ENCODE data around the gene STARD3NL.
"Not testable (repeated sequence)": the region's sequence is repeated elsewhere in the genome, so short reads cannot be mapped to it uniquely, and the experiment has no call there.

The STARD3NL gene

DNA sequence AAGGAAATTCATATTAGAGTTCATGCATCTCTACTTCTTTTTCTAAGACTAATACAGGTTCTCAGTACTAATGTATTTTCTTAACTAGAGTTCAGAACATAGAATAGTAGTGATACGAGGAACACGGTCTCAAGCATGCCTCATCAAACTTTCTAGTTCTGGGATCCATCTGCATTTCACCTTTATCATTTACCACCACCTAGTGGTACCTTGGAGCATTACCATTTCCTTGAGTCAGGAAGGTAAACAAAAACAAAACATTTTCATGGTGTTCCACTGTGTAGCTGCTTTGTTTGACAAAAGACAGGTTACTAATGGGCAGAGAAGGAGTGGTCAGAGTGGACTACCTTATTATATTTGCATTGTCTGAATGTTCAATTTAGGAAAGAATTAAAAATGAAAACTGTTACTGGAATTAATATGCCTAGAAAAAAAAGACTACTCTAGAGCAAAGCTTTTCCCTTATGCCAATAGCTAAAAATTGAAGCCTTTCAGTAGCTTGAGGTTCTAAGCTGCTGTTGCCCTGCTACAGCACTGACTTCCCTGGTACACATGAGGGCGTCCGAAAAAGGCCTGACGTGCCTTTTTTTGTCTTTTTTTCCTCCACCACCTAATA lies 44.5 kb downstream of the STARD3NL start:
- no peak for DNase-seq (ENCODE audit: low read depth, low spot score)

DNA sequence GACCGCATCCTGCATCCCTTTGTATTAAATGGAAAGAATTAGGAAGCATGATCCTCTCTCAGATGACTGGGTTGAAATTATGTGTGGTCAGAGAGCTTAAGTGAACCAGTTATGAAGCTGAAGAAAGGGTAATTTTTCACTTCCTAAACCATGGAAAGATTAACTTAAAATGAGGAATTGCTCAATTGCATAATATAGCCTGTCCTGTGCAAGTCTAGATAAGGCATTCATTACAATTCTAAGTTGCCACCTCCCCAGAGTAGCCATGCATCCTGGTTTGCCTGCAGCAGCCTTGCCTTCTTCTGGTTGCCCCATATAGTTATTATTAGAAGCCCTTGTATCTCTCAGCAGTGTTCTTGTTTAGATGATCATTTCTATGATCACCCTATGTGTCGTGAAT lies 45.3 kb downstream of the STARD3NL start:
- no peak for DNase-seq (ENCODE audit: low read depth, low spot score)

DNA sequence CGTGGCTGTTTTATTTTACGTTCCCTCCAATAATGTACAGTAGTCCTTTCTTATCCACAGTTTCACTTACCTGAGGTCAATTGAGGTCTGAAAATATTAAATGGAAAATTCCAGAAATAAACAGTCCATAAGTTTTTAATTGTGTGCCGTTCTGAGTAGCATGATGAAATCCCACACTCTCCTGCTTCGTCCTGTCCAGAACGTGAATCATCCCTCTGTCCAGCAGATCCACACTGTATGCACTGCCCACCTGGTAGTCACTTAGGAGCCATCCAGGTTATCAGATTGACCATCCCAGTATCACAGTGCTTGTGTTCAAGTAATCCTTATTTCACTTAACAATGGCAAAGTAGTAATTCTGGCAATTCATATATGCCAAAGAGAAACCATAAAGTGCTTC lies 46.3 kb downstream of the STARD3NL start:
- no peak for DNase-seq (ENCODE audit: low read depth, low spot score)

DNA sequence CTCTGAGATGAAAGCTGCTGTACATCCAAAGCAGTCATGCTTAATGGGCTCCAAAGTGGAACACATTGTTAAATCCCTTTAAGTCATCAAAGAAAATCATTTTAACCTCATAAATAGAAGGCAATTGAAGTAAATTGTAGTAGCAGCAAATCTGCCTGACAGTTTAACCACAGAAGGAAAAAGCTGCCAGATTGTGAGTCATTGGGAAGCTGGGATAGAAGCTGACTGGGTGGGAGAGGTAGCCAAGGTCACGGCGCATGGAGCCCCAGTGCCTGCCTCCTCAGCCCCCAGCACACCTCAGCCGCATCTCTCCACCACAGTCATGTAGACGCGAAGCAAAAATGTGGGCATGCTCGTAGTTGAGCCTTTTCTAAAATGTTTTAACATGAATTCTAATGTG lies 51.3 kb downstream of the STARD3NL start:
- DNase-seq (ENCODE audit: low read depth, low spot score) = no peak

DNA sequence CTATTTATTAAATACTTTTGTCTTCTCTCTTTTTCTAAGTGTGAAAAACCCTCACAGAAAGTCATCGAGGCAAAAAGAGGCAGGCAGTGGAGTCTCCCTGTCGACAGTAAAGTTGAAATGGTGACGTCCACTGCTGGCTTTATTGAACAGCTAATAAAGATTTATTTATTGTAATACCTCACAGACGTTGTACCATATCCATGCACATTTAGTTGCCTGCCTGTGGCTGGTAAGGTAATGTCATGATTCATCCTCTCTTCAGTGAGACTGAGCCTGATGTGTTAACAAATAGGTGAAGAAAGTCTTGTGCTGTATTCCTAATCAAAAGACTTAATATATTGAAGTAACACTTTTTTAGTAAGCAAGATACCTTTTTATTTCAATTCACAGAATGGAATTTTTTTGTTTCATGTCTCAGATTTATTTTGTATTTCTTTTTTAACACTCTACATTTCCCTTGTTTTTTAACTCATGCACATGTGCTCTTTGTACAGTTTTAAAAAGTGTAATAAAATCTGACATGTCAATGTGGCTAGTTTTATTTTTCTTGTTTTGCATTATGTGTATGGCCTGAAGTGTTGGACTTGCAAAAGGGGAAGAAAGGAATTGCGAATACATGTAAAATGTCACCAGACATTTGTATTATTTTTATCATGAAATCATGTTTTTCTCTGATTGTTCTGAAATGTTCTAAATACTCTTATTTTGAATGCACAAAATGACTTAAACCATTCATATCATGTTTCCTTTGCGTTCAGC lies 52.0 kb downstream of the STARD3NL start:
- no peak for DNase-seq (ENCODE audit: low read depth, low spot score)

DNA sequence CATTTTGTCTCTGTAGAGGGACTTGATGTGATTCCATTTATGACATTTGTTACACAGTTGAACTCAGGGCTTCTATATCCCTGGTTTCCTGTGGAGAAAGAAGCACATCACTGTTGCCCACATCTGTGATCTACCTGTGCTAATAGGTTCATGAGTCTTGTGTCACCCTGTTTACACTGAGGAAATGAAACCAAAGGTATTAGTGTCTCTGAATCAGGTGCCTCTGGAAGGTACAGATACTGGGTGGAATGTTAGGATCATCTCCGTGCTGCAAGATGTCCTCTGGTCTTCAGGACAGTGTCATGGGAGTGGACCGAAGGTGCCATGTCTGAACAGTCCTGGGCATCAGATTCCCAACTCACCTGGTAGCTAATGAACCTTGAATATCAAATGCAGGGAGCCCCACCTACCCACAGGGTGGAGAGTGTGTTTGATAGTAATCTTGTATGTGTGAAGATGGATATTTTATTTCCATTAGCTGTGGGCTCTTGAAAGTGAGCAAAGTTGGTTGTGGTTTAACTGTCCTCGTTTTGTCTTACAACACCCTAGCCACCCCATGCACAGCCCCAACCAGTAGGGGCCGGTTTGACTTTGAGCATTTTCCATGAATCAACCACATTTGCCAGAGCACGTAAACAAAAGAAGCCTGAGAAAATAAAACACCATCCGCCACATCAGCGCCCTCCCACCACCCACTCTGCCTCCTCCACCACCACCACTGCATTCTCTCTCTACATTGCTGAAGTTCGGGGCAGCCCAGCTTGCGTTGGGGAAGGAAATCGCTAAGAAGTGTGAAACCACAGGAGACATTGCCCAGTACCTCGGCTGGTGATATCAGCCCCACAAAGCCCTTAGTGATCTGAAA lies 54.7 kb downstream of the STARD3NL start:
- DNase-seq (ENCODE audit: low read depth, low spot score) = peak; percentile 10

DNA sequence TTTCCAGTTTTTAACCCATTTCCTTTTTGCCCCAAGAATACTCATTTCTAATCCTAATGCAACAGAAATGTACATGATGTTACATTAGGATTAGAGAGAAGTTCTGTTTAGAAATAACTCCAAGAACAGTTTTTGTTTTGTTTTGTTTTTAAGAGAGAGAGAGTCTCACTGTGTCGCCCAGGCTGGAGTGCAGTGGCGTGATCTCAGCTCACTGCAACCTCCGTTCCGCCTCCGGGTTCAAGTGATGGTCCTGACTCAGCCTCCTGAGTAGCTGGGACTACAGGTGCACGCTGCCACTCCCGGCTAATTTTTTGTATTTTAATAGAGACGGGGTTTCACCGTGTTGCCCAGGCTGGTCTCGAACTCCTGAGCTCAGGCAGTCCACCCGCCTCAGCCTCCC lies 56.7 kb downstream of the STARD3NL start:
- DNase-seq (ENCODE audit: low read depth, low spot score) = not testable (repeated sequence)

DNA sequence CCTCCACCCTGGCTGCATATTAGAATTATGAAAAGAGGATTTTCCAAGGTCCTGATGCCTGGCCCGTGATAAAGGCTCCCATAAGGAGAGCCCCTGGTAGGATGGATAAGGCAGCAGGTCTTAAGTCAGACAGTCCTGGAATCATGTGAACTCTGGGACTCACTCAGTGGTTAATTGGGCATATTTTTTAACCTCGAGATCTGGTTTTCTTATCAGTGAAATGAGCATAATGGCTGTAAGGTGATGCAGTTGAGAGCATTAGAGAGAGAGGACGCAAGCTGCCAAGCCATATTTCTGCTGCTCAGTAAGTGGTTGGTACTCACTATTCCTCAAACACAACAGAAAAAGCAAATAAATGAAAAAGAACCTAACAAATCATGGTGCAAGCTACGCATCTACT lies 57.6 kb downstream of the STARD3NL start:
- DNase-seq (ENCODE audit: low read depth, low spot score) = no peak

DNA sequence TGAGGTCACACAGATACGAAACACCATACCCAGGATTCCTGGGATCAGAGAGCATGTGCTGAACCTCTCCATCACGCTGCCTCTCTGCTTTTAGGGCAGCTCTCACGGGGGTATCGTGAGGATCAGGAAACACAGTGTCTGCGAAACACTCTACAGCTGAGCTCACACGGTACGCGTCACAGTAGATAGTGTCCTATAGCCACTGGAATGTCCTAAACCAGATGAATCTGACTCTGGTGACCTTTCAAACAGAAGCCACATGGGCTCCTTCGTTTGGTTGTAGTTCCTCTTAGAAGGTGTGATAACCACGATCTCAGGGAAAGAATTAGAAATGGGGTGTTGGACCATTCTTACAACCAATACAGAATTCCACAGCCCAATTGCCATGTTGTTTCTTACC lies 61.1 kb downstream of the STARD3NL start:
- DNase-seq (ENCODE audit: low read depth, low spot score) = not testable (repeated sequence)

DNA sequence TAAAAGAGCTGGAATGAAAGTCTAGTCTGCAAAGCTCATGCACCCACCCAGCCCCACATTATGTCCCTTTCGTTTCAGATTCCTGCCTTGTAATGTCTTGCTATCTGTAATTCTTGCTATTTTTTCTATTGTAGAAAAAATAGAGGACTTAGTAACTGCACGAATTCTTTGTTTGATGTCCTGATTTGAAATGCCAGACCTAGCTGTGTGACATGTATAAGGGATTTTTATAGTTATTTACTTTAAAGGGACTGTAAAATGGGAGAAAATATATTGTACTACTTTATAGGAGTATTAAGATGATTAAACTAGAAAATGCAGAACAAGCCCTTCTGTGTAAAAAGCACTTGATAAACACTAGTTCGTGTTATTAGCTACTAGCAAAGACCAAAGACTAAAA lies 63.0 kb downstream of the STARD3NL start:
- no peak for DNase-seq (ENCODE audit: low read depth, low spot score)

DNA sequence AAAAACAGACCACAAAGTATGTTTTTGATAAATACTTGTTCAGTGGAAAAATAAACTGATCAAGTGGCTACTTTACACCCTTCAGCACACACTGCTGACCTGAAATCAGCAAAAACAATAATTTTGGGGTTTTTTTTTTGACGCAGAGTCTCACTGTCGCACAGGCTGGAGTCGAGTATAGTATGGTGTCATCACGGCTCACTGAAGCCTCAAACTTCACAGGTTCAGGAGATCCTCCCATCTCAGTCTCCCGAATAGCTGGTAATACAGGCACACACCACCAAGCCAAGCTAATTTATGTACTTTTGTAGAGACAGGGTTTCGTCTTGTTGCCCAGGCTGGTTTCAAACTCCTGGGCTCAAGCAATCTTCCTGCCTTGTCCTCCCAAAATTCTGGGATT lies 64.8 kb downstream of the STARD3NL start:
- no peak for DNase-seq (ENCODE audit: low read depth, low spot score)

DNA sequence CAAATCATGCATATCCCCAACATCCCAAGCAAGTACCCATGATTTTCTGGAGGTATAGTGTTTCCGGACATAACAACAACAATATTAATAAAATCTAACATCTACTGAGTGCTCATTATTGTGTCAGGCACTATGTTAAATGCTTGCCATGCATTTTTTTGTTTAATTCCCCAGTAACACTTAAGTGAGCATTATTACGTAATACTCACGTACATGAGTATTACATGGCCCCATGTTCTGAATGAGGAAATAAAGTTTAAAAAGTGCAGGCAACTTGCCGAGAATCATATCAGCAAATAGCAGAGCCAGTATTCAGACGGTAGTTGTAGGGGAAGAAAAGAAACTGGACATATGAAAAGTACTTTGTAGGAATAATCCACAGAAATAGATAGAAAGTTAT lies 65.3 kb downstream of the STARD3NL start:
- DNase-seq (ENCODE audit: low read depth, low spot score) = not testable (repeated sequence)

DNA sequence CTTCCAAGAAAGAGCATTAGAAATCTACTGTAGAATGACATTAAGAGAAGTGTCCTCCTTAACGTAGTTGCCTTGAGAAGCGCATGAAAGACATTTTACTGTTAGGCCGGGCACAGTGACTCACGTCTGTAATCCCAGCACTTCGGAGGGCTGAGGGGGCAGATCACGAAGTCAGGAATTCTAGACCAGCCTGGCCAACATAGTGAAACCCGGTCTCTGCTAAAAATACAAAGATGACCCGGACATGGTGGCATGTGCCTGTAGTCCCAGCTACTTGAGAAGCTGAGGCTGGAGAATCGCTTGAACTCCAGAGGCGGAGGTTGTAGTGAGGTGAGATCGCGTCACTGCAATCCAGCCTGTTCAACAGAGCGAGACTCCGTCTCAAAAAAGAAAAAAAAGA lies 66.5 kb downstream of the STARD3NL start:
- peak; percentile 4 for DNase-seq (ENCODE audit: low read depth, low spot score)

DNA sequence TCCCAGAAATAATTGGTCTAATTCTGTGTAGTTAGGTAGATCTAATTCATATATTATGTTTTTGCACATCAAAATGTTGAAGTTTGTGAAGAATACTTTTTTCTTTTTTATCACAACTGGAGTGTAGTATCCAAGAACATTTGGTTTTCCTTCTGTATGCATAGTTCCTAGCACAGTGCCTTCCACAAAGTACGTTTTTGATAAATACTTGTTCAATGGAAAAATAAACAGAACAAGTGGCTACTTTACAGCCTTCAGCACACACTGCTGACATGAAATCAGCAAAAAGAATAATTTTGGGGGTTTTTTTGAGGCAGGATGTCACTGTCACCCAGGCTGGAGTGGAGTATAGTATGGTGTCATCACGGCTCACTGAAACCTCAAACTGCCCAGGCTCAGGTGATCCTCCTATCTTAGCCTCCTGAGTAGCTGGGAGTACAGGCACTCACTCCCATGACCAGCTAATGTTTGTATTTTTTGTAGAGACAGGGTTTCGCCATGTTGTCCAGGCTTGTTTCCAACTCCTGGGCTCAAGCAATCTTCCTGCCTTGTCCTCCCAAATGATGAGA lies 67.4 kb downstream of the STARD3NL start:
- DNase-seq (ENCODE audit: low read depth, low spot score) = no peak

DNA sequence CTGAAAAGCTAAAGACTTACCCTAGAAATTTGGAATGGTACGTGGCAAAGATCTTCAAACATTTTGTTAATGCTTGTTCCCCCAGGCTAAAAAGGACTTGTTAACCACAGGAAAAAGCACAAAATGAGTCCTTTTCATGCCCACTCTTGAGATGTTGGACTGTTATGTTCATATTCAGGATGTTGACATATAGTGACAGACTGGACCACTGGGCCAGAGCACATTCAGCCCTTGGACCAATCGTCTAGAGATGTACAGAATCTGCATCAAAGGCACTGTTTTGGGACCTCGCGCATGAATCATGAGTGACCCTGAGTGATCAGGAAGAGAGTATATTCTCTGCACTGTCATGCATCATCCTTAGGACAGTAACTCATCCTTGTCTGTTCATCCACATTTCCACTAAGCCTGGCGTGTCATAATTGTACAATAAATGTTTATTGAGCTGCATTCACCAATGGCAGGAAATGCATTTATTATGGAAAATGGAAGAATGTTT lies 70.1 kb downstream of the STARD3NL start:
- DNase-seq (ENCODE audit: low read depth, low spot score) = no peak

DNA sequence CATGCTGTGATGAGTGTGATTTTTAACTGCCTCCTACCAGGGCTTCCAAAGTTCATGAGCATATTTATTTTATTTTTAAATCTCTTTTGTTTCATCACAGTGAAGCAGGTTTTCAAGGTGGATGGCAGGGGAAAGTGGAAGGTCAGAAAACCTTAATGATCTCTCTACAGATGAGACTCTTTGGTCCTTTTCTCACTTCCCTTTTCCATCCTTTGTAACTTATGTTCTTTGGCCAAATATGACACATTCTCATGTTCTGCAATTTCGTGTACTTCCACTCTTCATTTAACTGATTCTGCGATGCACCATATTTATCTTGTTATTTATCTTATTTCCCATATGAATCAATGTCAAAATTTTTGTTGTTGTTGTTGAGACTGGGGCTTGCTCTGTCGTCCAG lies 71.8 kb downstream of the STARD3NL start:
- DNase-seq (ENCODE audit: low read depth, low spot score) = not testable (repeated sequence)

DNA sequence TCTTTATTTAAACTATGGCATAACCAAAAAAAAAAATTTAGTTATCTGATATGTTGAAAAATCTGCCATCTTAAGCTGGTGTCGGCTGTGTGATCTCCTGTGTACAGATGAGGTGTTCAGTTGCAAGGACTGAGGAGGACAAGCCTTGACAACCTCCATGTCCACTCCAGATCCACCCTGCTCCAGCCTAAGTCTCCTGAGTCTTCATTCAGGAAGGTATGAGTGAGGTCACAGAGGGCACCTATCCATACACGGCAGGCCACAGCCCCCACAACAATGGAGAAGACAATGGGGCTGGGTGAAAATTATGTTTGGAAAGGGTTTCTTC lies 79.3 kb downstream of the STARD3NL start:
- DNase-seq (ENCODE audit: low read depth, low spot score) = no peak

DNA sequence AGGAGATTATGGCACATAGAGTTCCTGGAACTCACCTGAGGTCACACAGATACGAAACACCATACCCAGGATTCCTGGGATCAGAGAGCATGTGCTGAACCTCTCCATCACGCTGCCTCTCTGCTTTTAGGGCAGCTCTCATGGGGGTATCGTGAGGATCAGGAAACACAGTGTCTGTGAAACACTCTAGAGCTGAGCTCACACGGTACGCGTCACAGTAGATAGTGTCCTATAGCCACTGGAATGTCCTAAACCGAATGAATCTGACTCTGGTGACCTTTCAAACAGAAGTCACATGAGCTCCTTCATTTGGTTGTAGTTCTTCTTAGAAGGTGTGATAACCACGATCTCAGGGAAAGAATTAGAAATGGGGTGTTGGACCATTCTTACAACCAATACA lies 81.1 kb downstream of the STARD3NL start:
- DNase-seq (ENCODE audit: low read depth, low spot score) = not testable (repeated sequence)

DNA sequence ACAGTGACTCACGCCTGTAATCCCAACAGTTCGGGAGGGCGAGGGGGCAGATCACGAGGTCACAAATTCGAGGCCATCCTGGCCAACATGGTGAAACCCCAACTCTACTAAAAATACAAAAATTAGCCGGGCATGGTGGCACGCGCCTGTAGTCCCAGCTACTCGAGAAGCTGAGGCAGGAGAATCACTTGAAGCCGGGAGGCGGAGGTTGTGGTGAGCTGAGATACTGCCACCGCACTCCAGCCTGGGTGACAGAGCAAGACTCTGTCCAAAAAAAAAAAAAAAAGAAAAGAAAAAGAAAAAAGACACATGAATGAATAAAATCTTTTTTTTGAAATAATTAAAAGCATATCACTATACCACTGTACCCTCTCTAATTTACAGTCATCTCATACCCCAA lies 83.6 kb downstream of the STARD3NL start:
- not testable (repeated sequence) for DNase-seq (ENCODE audit: low read depth, low spot score)

DNA sequence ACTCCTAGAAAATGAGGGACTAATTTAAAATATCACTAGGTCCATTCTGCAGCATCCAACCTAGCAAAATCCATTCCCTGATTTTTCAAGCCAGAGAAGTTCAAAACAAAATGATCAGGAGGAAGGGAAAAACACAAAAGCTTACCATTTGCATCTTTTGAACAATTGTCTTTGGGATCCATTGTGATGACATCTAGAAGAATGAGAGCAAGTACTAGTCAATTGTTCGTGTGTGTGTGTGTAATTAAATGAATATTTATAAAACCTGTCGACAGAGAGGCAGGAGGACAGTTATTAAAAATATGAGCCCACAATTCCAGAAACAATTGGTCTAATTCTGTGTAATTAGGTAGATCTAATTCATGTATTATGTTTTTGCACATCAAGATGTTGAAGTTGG lies 84.0 kb downstream of the STARD3NL start:
- DNase-seq (ENCODE audit: low read depth, low spot score) = not testable (repeated sequence)

DNA sequence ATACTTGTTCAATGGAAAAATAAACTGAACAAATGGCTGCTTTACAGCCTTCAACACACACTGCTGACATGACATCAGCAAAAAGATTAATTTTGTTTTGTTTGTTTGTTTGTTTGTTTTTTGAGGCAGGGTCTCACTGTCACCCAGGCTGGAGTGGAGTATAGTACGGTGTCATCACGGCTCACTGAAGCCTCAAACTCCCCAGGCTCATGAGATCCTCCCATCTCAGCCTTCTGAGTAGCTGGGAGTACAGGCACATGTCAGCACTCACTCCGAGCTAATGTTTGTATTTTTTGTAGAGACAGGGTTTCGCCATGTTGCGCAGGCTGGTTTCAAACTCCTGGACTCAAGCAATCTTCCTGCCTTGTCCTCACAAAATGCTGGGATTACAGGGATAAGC lies 84.5 kb downstream of the STARD3NL start:
- DNase-seq (ENCODE audit: low read depth, low spot score) = no peak

DNA sequence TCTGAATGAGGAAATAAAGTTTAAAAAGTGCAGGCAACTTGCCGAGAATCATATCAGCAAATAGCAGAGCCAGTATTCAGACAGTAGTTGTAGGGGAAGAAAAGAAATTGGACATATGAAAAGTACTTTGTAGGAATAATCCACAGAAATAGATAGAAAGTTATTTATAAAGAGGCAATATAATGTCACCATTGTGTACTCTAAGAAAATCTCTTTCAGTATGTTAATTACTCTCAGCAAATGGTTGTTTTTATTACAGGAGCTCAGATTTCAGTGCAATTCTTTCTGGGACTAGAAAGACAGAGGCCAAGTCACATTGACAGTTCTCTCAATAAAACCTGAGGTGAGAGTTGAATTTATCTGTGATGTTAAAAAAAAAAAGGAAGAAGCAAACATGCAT lies 85.2 kb downstream of the STARD3NL start:
- not testable (repeated sequence) for DNase-seq (ENCODE audit: low read depth, low spot score)
